Measurements from ENCODE around the gene STK24.

STK24 gene

GRCh38 chr13:98475522-98475921 lies 101.4 kb downstream of the STK24 start:
- H3K9me3 ChIP-seq (ENCODE audit: control insufficient read depth, insufficient read depth, low read length): peaks cover 18% of the 10 kb centered on the region; the same call in 1 of the 2 replicates
- no peak overlapping the region for H3K27ac ChIP-seq (ENCODE audit: low read depth, low read length)
- H3F3A ChIP-seq (ENCODE audit: control insufficient read depth, insufficient read depth): no peaks in the 10 kb centered on the region; the same call in 1 of the 2 replicates
- no peak overlapping the region for H3K4me2 ChIP-seq (ENCODE audit: low read length)
- peaks cover 20% of the 10 kb centered on the region for H3K4me1 ChIP-seq (ENCODE audit: control insufficient read depth, low read length)
- peaks cover 70% of the 10 kb centered on the region for H3K36me3 ChIP-seq (ENCODE audit: control insufficient read depth, low read length)
- H3K27me3 ChIP-seq (ENCODE audit: control insufficient read depth, low read length): no peaks in the 10 kb centered on the region
- H3K9me2 ChIP-seq (replicated peaks; ENCODE audit: control insufficient read depth, low read length): no peaks in the 10 kb centered on the region
- H3K79me2 ChIP-seq (ENCODE audit: control insufficient read depth, low read length): peaks cover 56% of the 10 kb centered on the region
- H4K20me1 ChIP-seq (ENCODE audit: control insufficient read depth, insufficient read depth, low read depth, low read length): no peaks in the 10 kb centered on the region
- TF ChIP-seq EZH2phosphoT487 (IDR thresholded peaks at IDR 0.05; ENCODE audit: borderline replicate concordance, low read length) (no peak), CTCF (IDR thresholded peaks at IDR 0.05; ENCODE audit: low read depth, low read length, poor library complexity, severe bottlenecking) (no peak)
- no peak overlapping the region for H3K4me3 ChIP-seq (ENCODE audit: low read length)

- H3K27ac ChIP-seq (ENCODE audit: low read depth, low read length): no peak overlapping the region
- TF ChIP-seq EZH2phosphoT487 (IDR thresholded peaks at IDR 0.05; ENCODE audit: borderline replicate concordance, low read length) (no peak), CTCF (IDR thresholded peaks at IDR 0.05; ENCODE audit: low read depth, low read length, poor library complexity, severe bottlenecking) (no peak)
- H3K4me1 ChIP-seq (ENCODE audit: control insufficient read depth, low read length): peaks cover 20% of the 10 kb centered on the region
- H3K36me3 ChIP-seq (ENCODE audit: control insufficient read depth, low read length): peaks cover 71% of the 10 kb centered on the region
- peaks cover 57% of the 10 kb centered on the region for H3K79me2 ChIP-seq (ENCODE audit: control insufficient read depth, low read length)
- H3K27me3 ChIP-seq (ENCODE audit: control insufficient read depth, low read length): no peaks in the 10 kb centered on the region
- H3K9me3 ChIP-seq (ENCODE audit: control insufficient read depth, insufficient read depth, low read length): peaks cover 18% of the 10 kb centered on the region; the same call in 1 of the 2 replicates
- no peak overlapping the region for H3K4me3 ChIP-seq (ENCODE audit: low read length)
- no peaks in the 10 kb centered on the region for H3K9me2 ChIP-seq (replicated peaks; ENCODE audit: control insufficient read depth, low read length)
- no peak overlapping the region for H3K4me2 ChIP-seq (ENCODE audit: low read length)
- no peaks in the 10 kb centered on the region; the same call in 1 of the 2 replicates for H3F3A ChIP-seq (ENCODE audit: control insufficient read depth, insufficient read depth)
- no peaks in the 10 kb centered on the region for H4K20me1 ChIP-seq (ENCODE audit: control insufficient read depth, insufficient read depth, low read depth, low read length)
These were observed 102.1 kb downstream of the STK24 start for GRCh38 chr13:98474761-98475160.

- H3K4me2 ChIP-seq (ENCODE audit: low read length): no peak overlapping the region
- H3F3A ChIP-seq (ENCODE audit: control insufficient read depth, insufficient read depth): no peaks in the 10 kb centered on the region; the same call in 1 of the 2 replicates
- no peak overlapping the region for H3K4me3 ChIP-seq (ENCODE audit: low read length)
- peaks cover 20% of the 10 kb centered on the region for H3K4me1 ChIP-seq (ENCODE audit: control insufficient read depth, low read length)
- peaks cover 73% of the 10 kb centered on the region for H3K36me3 ChIP-seq (ENCODE audit: control insufficient read depth, low read length)
- no peak overlapping the region for H3K27ac ChIP-seq (ENCODE audit: low read depth, low read length)
- no peak for TF ChIP-seq CTCF (IDR thresholded peaks at IDR 0.05; ENCODE audit: low read depth, low read length, poor library complexity, severe bottlenecking)
- no peak for TF ChIP-seq EZH2phosphoT487 (IDR thresholded peaks at IDR 0.05; ENCODE audit: borderline replicate concordance, low read length)
- H3K79me2 ChIP-seq (ENCODE audit: control insufficient read depth, low read length): peaks cover 52% of the 10 kb centered on the region
- H4K20me1 ChIP-seq (ENCODE audit: control insufficient read depth, insufficient read depth, low read depth, low read length): no peaks in the 10 kb centered on the region
- peaks cover 18% of the 10 kb centered on the region; the same call in 1 of the 2 replicates for H3K9me3 ChIP-seq (ENCODE audit: control insufficient read depth, insufficient read depth, low read length)
- no peaks in the 10 kb centered on the region for H3K27me3 ChIP-seq (ENCODE audit: control insufficient read depth, low read length)
- H3K9me2 ChIP-seq (replicated peaks; ENCODE audit: control insufficient read depth, low read length): no peaks in the 10 kb centered on the region
These were observed 102.6 kb downstream of the STK24 start for GRCh38 chr13:98474292-98474691.
